ENCODE measurements around the gene TP53AIP1.
A peak's percentile ranks its signal among the peaks of the same experiment; 100 is the strongest.
"Not testable (repeated sequence)": the region's sequence is repeated elsewhere in the genome, so short reads cannot be mapped to it uniquely, and the experiment has no call there.

TP53AIP1 gene

GRCh38 chr11:128924510-128925249 lies 18.0 kb downstream of the TP53AIP1 start:
- no peak for DNase-seq

- no peak for DNase-seq
Observed at GRCh38 chr11:128924104-128924503, 18.6 kb downstream of the TP53AIP1 start.

GRCh38 chr11:128921793-128922192 lies 20.9 kb downstream of the TP53AIP1 start:
- no peak for DNase-seq

- no peak for DNase-seq
Observed at GRCh38 chr11:128920666-128921065, 22.0 kb downstream of the TP53AIP1 start.

GRCh38 chr11:128919635-128920034 lies 23.0 kb downstream of the TP53AIP1 start:
- not testable (repeated sequence) for DNase-seq

- DNase-seq, result no peak
Observed at GRCh38 chr11:128919216-128919615, 23.5 kb downstream of the TP53AIP1 start.

GRCh38 chr11:128917144-128917724 lies 25.4 kb downstream of the TP53AIP1 start:
- DNase-seq, result no peak

- DNase-seq, result no peak
Observed at GRCh38 chr11:128916681-128917080, 26.0 kb downstream of the TP53AIP1 start.

GRCh38 chr11:128916037-128916572 lies 26.6 kb downstream of the TP53AIP1 start:
- DNase-seq, result no peak

GRCh38 chr11:128915149-128915521 lies 27.5 kb downstream of the TP53AIP1 start:
- DNase-seq, result no peak

GRCh38 chr11:128914216-128915148 lies 28.2 kb downstream of the TP53AIP1 start:
- no peak for DNase-seq

GRCh38 chr11:128913806-128914205 lies 28.9 kb downstream of the TP53AIP1 start:
- DNase-seq, result no peak

GRCh38 chr11:128911701-128912100 lies 31.0 kb downstream of the TP53AIP1 start:
- no peak for DNase-seq

- no peak for DNase-seq
Observed at GRCh38 chr11:128911239-128911638, 31.4 kb downstream of the TP53AIP1 start.

GRCh38 chr11:128910576-128910975 lies 32.1 kb downstream of the TP53AIP1 start:
- no peak for DNase-seq

GRCh38 chr11:128909438-128910125 lies 33.1 kb downstream of the TP53AIP1 start:
- no peak for DNase-seq

GRCh38 chr11:128908391-128909246 lies 34.1 kb downstream of the TP53AIP1 start:
- DNase-seq, result no peak

- no peak for DNase-seq
Observed at GRCh38 chr11:128907585-128907984, 35.1 kb downstream of the TP53AIP1 start.

GRCh38 chr11:128906185-128907050 lies 36.3 kb downstream of the TP53AIP1 start:
- DNase-seq, result no peak

- peak; percentile 74 for DNase-seq
Observed at GRCh38 chr11:128905345-128906184, 37.1 kb downstream of the TP53AIP1 start.
